GM20000 (cell line): Measurements from ENCODE around the gene OSGIN1.

ENCODE experiments used
- DNase-seq: peaks from one replicate; pipeline ENCODE4 v3.0.0; 2012; ENCODE audit warnings: low spot score
- TF ChIP-seq, protein P1 (sequence below): IDR thresholded peaks from 2 replicates; pipeline ENCODE4 v1.5.1; 2012; ENCODE audit warnings: mild to moderate bottlenecking, control low read depth; ENCODE audit errors: extremely low read depth, missing control alignments

OSGIN1 gene

DNA sequence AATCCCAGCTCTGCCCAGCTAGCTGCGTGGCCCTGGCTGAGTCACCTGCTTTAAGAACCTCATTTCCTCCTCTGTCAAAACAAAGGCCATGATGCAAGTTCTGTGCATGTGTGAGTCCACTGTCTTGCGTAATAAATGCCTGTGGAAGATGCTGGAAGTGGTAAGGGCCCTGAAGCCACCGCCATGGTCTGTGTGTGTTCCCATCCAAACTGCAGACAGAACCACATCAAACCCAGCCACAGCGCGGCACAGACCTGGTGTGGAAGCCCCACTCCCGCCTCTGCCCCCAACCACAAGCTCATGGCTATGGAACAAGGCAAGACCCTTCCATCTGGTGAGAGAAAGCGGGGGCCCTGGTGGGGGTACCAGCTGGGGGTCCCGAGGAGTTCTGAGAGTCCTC, 41.0 kb downstream of the OSGIN1 start:
- TF ChIP-seq, protein P1, sequence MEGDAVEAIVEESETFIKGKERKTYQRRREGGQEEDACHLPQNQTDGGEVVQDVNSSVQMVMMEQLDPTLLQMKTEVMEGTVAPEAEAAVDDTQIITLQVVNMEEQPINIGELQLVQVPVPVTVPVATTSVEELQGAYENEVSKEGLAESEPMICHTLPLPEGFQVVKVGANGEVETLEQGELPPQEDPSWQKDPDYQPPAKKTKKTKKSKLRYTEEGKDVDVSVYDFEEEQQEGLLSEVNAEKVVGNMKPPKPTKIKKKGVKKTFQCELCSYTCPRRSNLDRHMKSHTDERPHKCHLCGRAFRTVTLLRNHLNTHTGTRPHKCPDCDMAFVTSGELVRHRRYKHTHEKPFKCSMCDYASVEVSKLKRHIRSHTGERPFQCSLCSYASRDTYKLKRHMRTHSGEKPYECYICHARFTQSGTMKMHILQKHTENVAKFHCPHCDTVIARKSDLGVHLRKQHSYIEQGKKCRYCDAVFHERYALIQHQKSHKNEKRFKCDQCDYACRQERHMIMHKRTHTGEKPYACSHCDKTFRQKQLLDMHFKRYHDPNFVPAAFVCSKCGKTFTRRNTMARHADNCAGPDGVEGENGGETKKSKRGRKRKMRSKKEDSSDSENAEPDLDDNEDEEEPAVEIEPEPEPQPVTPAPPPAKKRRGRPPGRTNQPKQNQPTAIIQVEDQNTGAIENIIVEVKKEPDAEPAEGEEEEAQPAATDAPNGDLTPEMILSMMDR: no peak
- no peak for DNase-seq

- TF ChIP-seq, protein P1: no peak
- no peak for DNase-seq
Observed at GRCh38 chr16:83994703-83995102, 41.7 kb downstream of the OSGIN1 start.

DNA sequence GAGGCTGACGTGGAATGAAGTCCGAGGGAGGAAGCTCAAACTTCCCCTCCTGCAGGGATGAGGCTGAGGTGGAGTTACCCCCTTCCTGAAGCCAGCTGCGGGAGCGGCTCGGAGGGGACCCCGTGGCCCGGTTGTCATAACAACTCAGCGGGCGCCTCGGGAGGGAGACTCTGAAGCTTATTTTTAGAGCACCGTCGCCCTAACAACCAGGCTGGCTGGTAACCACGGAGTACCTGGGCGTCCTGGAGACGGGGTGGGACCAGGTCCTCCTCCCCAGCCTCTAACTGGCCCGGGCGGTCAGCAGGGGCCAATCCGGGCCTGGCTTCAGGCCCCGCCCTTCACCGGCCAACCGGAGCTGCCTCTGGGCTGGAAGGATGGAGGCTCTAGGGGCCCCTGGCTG, 42.7 kb downstream of the OSGIN1 start:
- TF ChIP-seq, protein P1: no peak

DNA sequence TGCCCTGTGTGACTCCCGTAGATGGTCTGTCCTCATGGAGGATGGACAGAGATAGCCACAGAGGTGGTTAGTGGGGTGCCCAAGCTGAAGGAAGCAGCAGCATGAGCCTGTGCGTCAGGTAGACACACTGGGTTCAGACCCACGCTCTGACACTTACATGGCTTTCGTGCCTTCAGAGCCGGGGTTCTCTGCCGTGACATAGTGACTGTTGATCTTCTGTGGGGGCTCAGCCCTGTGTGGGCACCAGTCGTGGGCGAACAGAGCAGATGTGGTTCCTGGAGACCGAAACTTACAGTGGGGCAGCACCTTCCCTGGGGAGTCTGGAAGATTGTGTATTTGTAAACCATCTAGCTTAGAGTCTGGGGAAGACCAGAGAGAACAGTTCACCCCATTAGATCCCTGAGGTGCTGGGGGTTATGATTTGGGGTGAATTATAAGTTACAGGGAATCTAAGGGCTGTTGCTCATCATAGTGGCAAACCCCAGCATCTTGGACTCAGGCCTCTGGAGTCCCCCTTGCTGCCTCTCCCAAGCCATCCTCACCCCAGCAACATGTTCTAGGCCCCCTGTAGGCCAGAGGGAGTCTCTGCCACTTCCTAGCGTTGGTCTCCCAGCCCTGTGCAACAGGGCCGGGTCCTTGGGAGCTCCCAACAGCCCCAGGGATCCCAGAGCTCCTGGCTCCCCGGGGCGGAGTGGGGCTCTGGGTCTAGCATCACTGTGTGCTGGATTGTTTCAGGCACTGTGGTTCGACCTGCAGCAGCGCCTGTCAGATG, 43.6 kb downstream of the OSGIN1 start:
- DNase-seq: no peak
- TF ChIP-seq, protein P1: no peak

More for the DNA sequence above, 42.7 kb downstream of the OSGIN1 start:
- no peak for DNase-seq

DNA sequence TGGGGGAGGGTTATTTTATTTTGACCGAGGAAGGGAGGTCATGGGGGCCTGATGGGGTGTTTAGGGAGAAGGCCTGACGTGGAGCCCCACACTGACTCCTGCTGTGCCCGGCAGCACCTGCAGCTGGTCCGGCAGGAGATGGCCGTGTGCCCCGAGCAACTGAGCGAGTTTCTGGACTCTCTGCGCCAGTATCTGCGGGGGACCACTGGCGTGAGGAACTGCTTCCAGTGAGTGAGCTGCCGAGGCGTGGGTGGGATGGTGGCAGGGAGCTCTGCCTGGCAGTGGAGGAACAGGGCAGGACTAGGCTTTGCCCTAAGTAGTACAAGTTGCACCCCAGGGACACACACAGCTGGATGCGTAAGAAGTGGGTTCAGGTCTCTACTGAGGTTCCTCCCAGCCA, 45.1 kb downstream of the OSGIN1 start:
- TF ChIP-seq, protein P1: no peak
- no peak for DNase-seq

- no peak for DNase-seq
- TF ChIP-seq, protein P1: no peak
Observed at GRCh38 chr16:84000989-84001642, 48.1 kb downstream of the OSGIN1 start.

- DNase-seq: no peak
- TF ChIP-seq, protein P1: no peak
Observed at GRCh38 chr16:84001726-84002125, 48.7 kb downstream of the OSGIN1 start.
